GM23248 (cell line): ENCODE measurements around the gene GVQW3. TPM values are rescaled to one million over a fixed set of nuclear protein-coding genes. Genes with fewer than 3 reads are reported as not detected.

Source experiments
- DNase-seq: peaks from one replicate; pipeline ENCODE4 v3.0.0-alpha.2; 2015
- H2AFZ ChIP-seq: fragments of 200-600 bp; sonication (generic); 2 replicates; pipeline ENCODE4 v1.6.1; 2016; ENCODE audit warnings: antibody characterized with exemption
- H3F3A ChIP-seq: fragments of 200-600 bp; sonication (generic); 2 replicates; pipeline ENCODE4 v1.6.1; 2016; ENCODE audit warnings: mild to moderate bottlenecking, antibody characterized with exemption, mixed run types; ENCODE audit not compliant: insufficient read depth
- H3K27ac ChIP-seq: fragments of 200-600 bp; sonication (generic); 2 replicates; pipeline ENCODE4 v1.5.1; 2016; ENCODE audit warnings: mild to moderate bottlenecking
- H3K27me3 ChIP-seq: fragments of 200-600 bp; sonication (generic); replicated peaks from 2 replicates; pipeline ENCODE4 v1.6.1; 2016; ENCODE audit warnings: mild to moderate bottlenecking; ENCODE audit not compliant: insufficient read depth
- H3K36me3 ChIP-seq: fragments of 200-600 bp; sonication (generic); 2 replicates; pipeline ENCODE4 v1.6.1; 2016; ENCODE audit warnings: low read depth, mild to moderate bottlenecking
- H3K4me1 ChIP-seq: fragments of 200-600 bp; sonication (generic); 2 replicates; pipeline ENCODE4 v1.6.1; 2016; ENCODE audit warnings: mild to moderate bottlenecking; ENCODE audit not compliant: insufficient read depth
- H3K4me2 ChIP-seq: fragments of 200-600 bp; sonication (generic); one replicate; pipeline ENCODE4 v1.6.1; 2016; ENCODE audit warnings: mild to moderate bottlenecking; ENCODE audit not compliant: unreplicated experiment
- H3K4me3 ChIP-seq: fragments of 200-600 bp; sonication (generic); 2 replicates; pipeline ENCODE4 v1.5.1; 2016; ENCODE audit warnings: mild to moderate bottlenecking
- H3K79me2 ChIP-seq: fragments of 200-600 bp; sonication (generic); 2 replicates; pipeline ENCODE4 v1.6.1; 2016; ENCODE audit warnings: mild to moderate bottlenecking; ENCODE audit not compliant: insufficient read depth
- H3K9ac ChIP-seq: fragments of 200-600 bp; sonication (generic); 2 replicates; pipeline ENCODE4 v1.6.1; 2016; ENCODE audit warnings: mild to moderate bottlenecking
- H3K9me2 ChIP-seq: fragments of 200-600 bp; sonication (generic); 2 replicates; pipeline ENCODE4 v1.6.1; 2016; ENCODE audit warnings: mixed run types, mild to moderate bottlenecking, moderate library complexity; ENCODE audit not compliant: insufficient read depth
- H3K9me3 ChIP-seq: fragments of 200-600 bp; sonication (generic); one replicate; pipeline ENCODE4 v1.6.1; 2017; ENCODE audit warnings: low read depth
- H4K20me1 ChIP-seq: fragments of 200-600 bp; sonication (generic); 2 replicates; pipeline ENCODE4 v1.6.0; 2016; ENCODE audit not compliant: insufficient read depth
- EZH2 ChIP-seq: fragments of 200-600 bp; sonication (generic); IDR thresholded peaks from 2 replicates; pipeline ENCODE4 v1.6.1; 2018; ENCODE audit warnings: antibody characterized with exemption, mild to moderate bottlenecking; ENCODE audit not compliant: insufficient read depth, poor library complexity, severe bottlenecking
- EZH2phosphoT487 ChIP-seq: fragments of 200-600 bp; sonication (generic); IDR thresholded peaks from 2 replicates; pipeline ENCODE4 v1.6.1; 2018; ENCODE audit warnings: antibody characterized with exemption, moderate library complexity, mild to moderate bottlenecking, low read depth; ENCODE audit not compliant: insufficient read depth
- WGBS, 2 experiments: methylation state at CpG; one replicate each; pipeline ENCODE4 v1.1.6; 2015 to 2017; ENCODE audit warnings: low lambda C conversion rate in 2 of 2, low coverage in 1 of 2; ENCODE audit errors: missing lambda C conversion rate in 2 of 2; 5-methylcytosine and 5-hydroxymethylcytosine counted together
- in situ Hi-C: fragments of 300-500 bp; cut with MboI; formaldehyde crosslinking; loops from 2 replicates; pipeline ENCODE4 v1.15.0; 2020
- polyA plus RNA-seq: library from polyadenylated mRNA; unstranded; fragments of >200 nt; fragmentation: Nextera tagmentation; extraction: Ambion mirVana; gene quantifications from 2 replicates; pipeline ENCODE4 v1.2.1, GENCODE V29; 2016
- total RNA-seq: library from RNA; depleted of rRNA; stranded (reverse); fragments of >200 nt; shearing (Covaris generic); gene quantifications from 2 replicates; pipeline ENCODE4 v1.2.3, GENCODE V29; 2014

GVQW3 gene
- total and polyA plus RNA-seq, 2 experiments from 2014 or later = 0.54 to 0.76 TPM

GRCh38 chr11:76419896-76420295 is 38.8 kb downstream of the GVQW3 start:
- in situ Hi-C loops = no loop called here
- H3K4me3 ChIP-seq = no peak overlapping the region
- DNase-seq = peak; percentile 3

GRCh38 chr11:76424379-76424778 is 43.3 kb downstream of the GVQW3 start:
- no peaks in the 10 kb centered on the region for H4K20me1 ChIP-seq
- H3K79me2 ChIP-seq = no peaks in the 10 kb centered on the region
- in situ Hi-C loops = no loop called here
- H3K9me3 ChIP-seq = no peaks in the 10 kb centered on the region
- TF ChIP-seq EZH2 (no peak), EZH2phosphoT487 (no peak)
- no peak overlapping the region for H3K4me3 ChIP-seq
- no peaks in the 10 kb centered on the region for H3F3A ChIP-seq
- H3K4me2 ChIP-seq = no peak overlapping the region
- H3K9me2 ChIP-seq = no peaks in the 10 kb centered on the region
- H3K27ac ChIP-seq = no peak overlapping the region
- 15 to 18% methylated on average over 3 of the region's 3 CpGs for WGBS, 2 experiments
- no peak for DNase-seq
- H3K36me3 ChIP-seq = no peaks in the 10 kb centered on the region
- H3K27me3 ChIP-seq = 0 out of 2 replicates have a peak, but pooled peaks cover 6% of the 10 kb centered on the region
- no peak overlapping the region for H3K9ac ChIP-seq
- no peaks in the 10 kb centered on the region for H3K4me1 ChIP-seq
- H2AFZ ChIP-seq = no peak overlapping the region

More at GRCh38 chr11:76419896-76420295, 38.8 kb downstream of the GVQW3 start:
- Histone ChIP-seq H4K20me1 (no peaks in the 10 kb centered on the region), H3K4me1 (no peaks in the 10 kb centered on the region), H3K27me3 (peaks cover 12% of the 10 kb centered on the region; the same call in 1 of the 2 replicates), H3K9ac (no peak overlapping the region), H3K4me2 (no peak overlapping the region), H3K9me3 (no peaks in the 10 kb centered on the region), H3K79me2 (no peaks in the 10 kb centered on the region), H3F3A (no peaks in the 10 kb centered on the region), H3K27ac (no peak overlapping the region), H2AFZ (no peak overlapping the region), H3K36me3 (no peaks in the 10 kb centered on the region), H3K9me2 (no peaks in the 10 kb centered on the region)
- 54 to 64% methylated on average over 3 of the region's 3 CpGs for WGBS, 2 experiments
- TF ChIP-seq EZH2phosphoT487 (no peak), EZH2 (no peak)

- DNase-seq = no peak
- 73 to 76% methylated on average over 2 of the region's 2 CpGs for WGBS, 2 experiments
- no peaks in the 10 kb centered on the region for H3K79me2 ChIP-seq
Observed at GRCh38 chr11:76424891-76425290, 43.8 kb downstream of the GVQW3 start.

GRCh38 chr11:76426660-76427059 is 45.5 kb downstream of the GVQW3 start:
- H3K4me2 ChIP-seq = no peak overlapping the region
- DNase-seq = no peak
- H3K9me2 ChIP-seq = no peaks in the 10 kb centered on the region
- no peaks in the 10 kb centered on the region for H3F3A ChIP-seq
- in situ Hi-C loops = no loop called here
- TF ChIP-seq EZH2phosphoT487 = no peak
- no peaks in the 10 kb centered on the region for H3K36me3 ChIP-seq
- no peak overlapping the region for H3K27ac ChIP-seq
- no peaks in the 10 kb centered on the region for H3K4me1 ChIP-seq
- H3K4me3 ChIP-seq = no peak overlapping the region
- 0 out of 2 replicates have a peak, but pooled peaks cover 6% of the 10 kb centered on the region for H3K27me3 ChIP-seq
- H3K79me2 ChIP-seq = no peaks in the 10 kb centered on the region
- H2AFZ ChIP-seq = no peak overlapping the region
- H4K20me1 ChIP-seq = no peaks in the 10 kb centered on the region
- no peak overlapping the region for H3K9ac ChIP-seq
- no peaks in the 10 kb centered on the region for H3K9me3 ChIP-seq

More at GRCh38 chr11:76424891-76425290, 43.8 kb downstream of the GVQW3 start:
- Histone ChIP-seq H3K9ac (no peak overlapping the region), H3K36me3 (no peaks in the 10 kb centered on the region), H3K27me3 (0 out of 2 replicates have a peak, but pooled peaks cover 6% of the 10 kb centered on the region), H4K20me1 (no peaks in the 10 kb centered on the region), H3F3A (no peaks in the 10 kb centered on the region), H3K27ac (no peak overlapping the region), H3K4me3 (no peak overlapping the region), H2AFZ (no peak overlapping the region), H3K4me2 (no peak overlapping the region), H3K9me3 (no peaks in the 10 kb centered on the region), H3K9me2 (no peaks in the 10 kb centered on the region), H3K4me1 (no peaks in the 10 kb centered on the region)
- no peak for TF ChIP-seq EZH2
- TF ChIP-seq EZH2phosphoT487 = no peak
- in situ Hi-C loops = no loop called here

- H4K20me1 ChIP-seq = no peaks in the 10 kb centered on the region
- TF ChIP-seq EZH2 (no peak), EZH2phosphoT487 (no peak)
- H3K79me2 ChIP-seq = no peaks in the 10 kb centered on the region
- H3K36me3 ChIP-seq = no peaks in the 10 kb centered on the region
- H3K9ac ChIP-seq = no peak overlapping the region
- H3K27ac ChIP-seq = no peak overlapping the region
- no peak overlapping the region for H3K4me2 ChIP-seq
- WGBS, 2 experiments = 6 to 10% methylated on average over 1 of the region's 1 CpG
- H3K4me3 ChIP-seq = no peak overlapping the region
- in situ Hi-C loops = no loop called here
- H3F3A ChIP-seq = no peaks in the 10 kb centered on the region
- no peak overlapping the region for H2AFZ ChIP-seq
- peak; percentile 19 for DNase-seq
- no peaks in the 10 kb centered on the region for H3K27me3 ChIP-seq
- H3K9me2 ChIP-seq = no peaks in the 10 kb centered on the region
- H3K9me3 ChIP-seq = no peaks in the 10 kb centered on the region
- no peaks in the 10 kb centered on the region for H3K4me1 ChIP-seq
Observed at GRCh38 chr11:76436020-76436419, 54.9 kb downstream of the GVQW3 start.
